ENCODE results near the gene EOLA1. TPM values are rescaled to one million over a fixed set of nuclear protein-coding genes. Genes with fewer than 3 reads are reported as not detected.

The EOLA1 gene
- total and polyA plus RNA-seq, 2 donors (not counting 1 experiment from before 2014, with no cell fraction given): 26.3 to 61.5 TPM

- DNase-seq: no peak
- Histone ChIP-seq H3K36me3 (replicated peaks in 1 of 2; ENCODE audit: control extremely low read depth in 1 of 2, control insufficient read depth in 1 of 2, extremely low read depth in 1 of 2, insufficient read depth in 2 of 2, low read length in 1 of 2) (peaks cover 0 to 94% of the 10 kb centered on the region in 2 experiments), H4K20me1 (ENCODE audit: control insufficient read depth, insufficient read depth, low read length, poor library complexity, severe bottlenecking) (peaks cover 15% of the 10 kb centered on the region)
These were observed 45.8 kb upstream of the EOLA1 start for GRCh38 chrX:149494844-149495565.

More at GRCh38 chrX:149494844-149495565, 45.8 kb upstream of the EOLA1 start:
- no CpG with 5 or more reads among the region's 4 CpGs for WGBS (ENCODE audit: insufficient coverage)
- Mint-ChIP-seq H3K27me3 (no peaks in the 10 kb centered on the region), H3K9me3 (ENCODE audit: insufficient read depth) (no peaks in the 10 kb centered on the region), H3K4me3 (no peak overlapping the region), H3K4me1 (peaks cover 5% of the 10 kb centered on the region), H3K27ac (no peak overlapping the region)
- ATAC-seq (ENCODE audit: low read depth): no peak
- TF ChIP-seq CTCF (IDR thresholded peaks at IDR 0.05) (no peak), EZH2 (IDR thresholded peaks at IDR 0.05; ENCODE audit: borderline replicate concordance, insufficient read depth, low read depth, low read length, poor library complexity, severe bottlenecking) (no peak)
- POLR2A ChIA-PET: no interaction called here
- no peak overlapping the region for H2AFZ ChIP-seq (ENCODE audit: insufficient read depth, low read depth, low read length, poor library complexity, severe bottlenecking)
- intact Hi-C loops (cut with micrococcal nuclease): no loop called here
- no peaks in the 10 kb centered on the region for H3K9me3 ChIP-seq (ENCODE audit: control extremely low read depth in 1 of 3, control insufficient read depth in 2 of 3, insufficient read depth in 1 of 3, low read length in 2 of 3)
- H3K9ac ChIP-seq (ENCODE audit: low read length): no peak overlapping the region
- H3K4me3 ChIP-seq (ENCODE audit: control extremely low read depth in 1 of 5, extremely low read depth in 1 of 5, insufficient read depth in 1 of 5, low read depth in 2 of 5, low read length in 4 of 5): no peak overlapping the region
- H3K79me2 ChIP-seq (ENCODE audit: control insufficient read depth, insufficient read depth, low read length): peaks cover 7% of the 10 kb centered on the region
- H3K4me1 ChIP-seq (ENCODE audit: control insufficient read depth in 2 of 2, insufficient read depth in 2 of 2, low read length in 2 of 2): no peaks in the 10 kb centered on the region
- H3K27me3 ChIP-seq (replicated peaks in 1 of 4; ENCODE audit: control extremely low read depth in 1 of 4, control insufficient read depth in 3 of 4, insufficient read depth in 4 of 4, low read length in 3 of 4): no peaks in the 10 kb centered on the region
- CTCF ChIA-PET: no interaction called here
- no peak overlapping the region for H3K4me2 ChIP-seq (replicated peaks; ENCODE audit: low read depth, low read length, poor library complexity, severe bottlenecking)
- no peak overlapping the region for H3K27ac ChIP-seq (ENCODE audit: low read length in 2 of 2)
